GM12878 (cell line): ENCODE measurements around the gene ARHGAP19. TPM values are rescaled to one million over a fixed set of nuclear protein-coding genes. Genes with fewer than 3 reads are reported as not detected.

ENCODE experiments used
- ATAC-seq: fragments of 200-7000 bp; cut with Tn5 transposase; 3 replicates; pipeline ENCODE4 v1.9.1; 2020; ENCODE audit warnings: mild to moderate bottlenecking, moderate library complexity
- BruUV-seq: library from RNA; stranded (reverse); fragments of 400-500 nt; replicated peaks from 2 replicates; lab custom pipeline; 2021; lab: Mats Ljungman, UMichigan
- CTCF ChIA-PET: fragments of 300-600 bp; sonication (Branson Sonifier 250); formaldehyde crosslinking; extraction: SDS; loops from one replicate; lab custom pipeline; 2021; ENCODE audit warnings: inconsistent platforms; lab: Yijun Ruan, JAX
- POLR2A ChIA-PET: fragments of 350-600 bp; formaldehyde crosslinking; extraction: SDS; loops from one replicate; lab custom pipeline; 2021; ENCODE audit warnings: inconsistent platforms; lab: Charles Lee
- RAD21 ChIA-PET: fragments of 300-600 bp; sonication (Branson Sonifier 250); formaldehyde crosslinking; loops from one replicate; lab custom pipeline; 2023; ENCODE audit warnings: antibody characterized with exemption; ENCODE audit not compliant: unreplicated experiment; lab: Charles Lee
- SMC1A ChIA-PET: fragments of 300-600 bp; sonication (Branson Sonifier 250); formaldehyde crosslinking; loops from one replicate; lab custom pipeline; 2023; ENCODE audit not compliant: unreplicated experiment, uncharacterized antibody; lab: Charles Lee
- DNase-seq: peaks from one replicate; pipeline ENCODE4 v3.0.0-alpha.2; 2011; ENCODE audit warnings: low read depth, low spot score
- FAIRE-seq: peaks from 3 replicates; lab custom pipeline; 2011; peaks lifted over from hg19 to GRCh38; lab: Jason Lieb, UNC
- H2AFZ ChIP-seq: 2 replicates; pipeline ENCODE4 v1.6.0; 2011; ENCODE audit warnings: low read depth, low read length, control low read depth; ENCODE audit not compliant: control insufficient read depth
- H3K27ac ChIP-seq: 2 replicates; pipeline ENCODE4 v1.5.1; 2011; ENCODE audit warnings: control low read depth; ENCODE audit not compliant: control insufficient read depth, insufficient read depth
- H3K27me3 ChIP-seq, 2 experiments: replicated peaks in 1 of 2; 2 replicates each; pipeline versions ENCODE4 v1.6.0 to v1.6.1; 2011; ENCODE audit warnings: low read length in 1 of 2; ENCODE audit not compliant: control insufficient read depth in 2 of 2, insufficient read depth in 2 of 2
- H3K36me3 ChIP-seq, 2 experiments: 2 replicates each; pipeline ENCODE4 v1.5.1; 2011; ENCODE audit warnings: low read length in 1 of 2; ENCODE audit not compliant: control insufficient read depth in 2 of 2, insufficient read depth in 2 of 2
- H3K4me1 ChIP-seq: 2 replicates; pipeline ENCODE4 v1.6.1; 2011; ENCODE audit warnings: mild to moderate bottlenecking, low read length, moderate library complexity, mixed read lengths; ENCODE audit not compliant: control insufficient read depth, insufficient read depth
- H3K4me2 ChIP-seq: 2 replicates; pipeline ENCODE4 v1.6.0; 2011; ENCODE audit warnings: control low read depth; ENCODE audit not compliant: control insufficient read depth, insufficient read depth
- H3K4me3 ChIP-seq: fragments of 200-600 bp; sonication (generic); 2 replicates; pipeline ENCODE4 v1.5.1; 2016
- H3K79me2 ChIP-seq: 2 replicates; pipeline ENCODE4 v1.6.0; 2011; ENCODE audit warnings: low read length; ENCODE audit not compliant: control insufficient read depth, insufficient read depth
- H3K9ac ChIP-seq: 2 replicates; pipeline ENCODE4 v1.8.0; 2011; ENCODE audit warnings: low read length, control low read depth, mixed read lengths; ENCODE audit not compliant: control insufficient read depth, insufficient read depth
- H3K9me3 ChIP-seq: replicated peaks from 3 replicates; pipeline ENCODE4 v1.5.1; 2011; ENCODE audit warnings: mild to moderate bottlenecking, low read length; ENCODE audit not compliant: control insufficient read depth, insufficient read depth
- H4K20me1 ChIP-seq: 2 replicates; pipeline ENCODE4 v1.6.0; 2011; ENCODE audit not compliant: control insufficient read depth, insufficient read depth
- BRCA1 ChIP-seq: IDR thresholded peaks from 2 replicates; pipeline ENCODE4 v1.6.1; 2011; ENCODE audit warnings: low read depth, low read length, improper control_type of control experiment
- CUX1 ChIP-seq: IDR thresholded peaks from 2 replicates; pipeline ENCODE4 v1.6.1; 2012; ENCODE audit warnings: improper control_type of control experiment, low read depth, low read length; ENCODE audit not compliant: insufficient replicate concordance
- EZH2 ChIP-seq: IDR thresholded peaks from 2 replicates; pipeline ENCODE4 v1.6.1; 2012; ENCODE audit warnings: low read depth, mild to moderate bottlenecking, control low read depth, inconsistent platforms, low read length, borderline replicate concordance; ENCODE audit not compliant: control insufficient read depth
- GABPA ChIP-seq: IDR thresholded peaks from 2 replicates; pipeline ENCODE4 v1.6.1; 2014; ENCODE audit warnings: antibody characterized with exemption, low read depth, mild to moderate bottlenecking, inconsistent platforms
- GATAD2B ChIP-seq: fragments of 450-650 bp; conservative IDR thresholded peaks from 2 replicates; pipeline ENCODE4 v1.6.1; 2017; ENCODE audit warnings: low read depth, mild to moderate bottlenecking, moderate library complexity
- HDAC6 ChIP-seq: fragments of 200-600 bp; sonication (generic); IDR thresholded peaks from one replicate; pipeline ENCODE4 v1.8.0; 2017; ENCODE audit warnings: antibody characterized with exemption; ENCODE audit not compliant: unreplicated experiment
- KLF5 ChIP-seq: fragments of 450-650 bp; IDR thresholded peaks from 2 replicates; pipeline ENCODE4 v1.6.1; 2014; ENCODE audit warnings: mild to moderate bottlenecking; ENCODE audit not compliant: partially characterized antibody
- MTA3 ChIP-seq: IDR thresholded peaks from 2 replicates; pipeline ENCODE4 v1.6.1; 2012; ENCODE audit warnings: low read length, inconsistent platforms, borderline replicate concordance
- NBN ChIP-seq: fragments of 450-650 bp; IDR thresholded peaks from 2 replicates; pipeline ENCODE4 v1.6.1; 2016
- SPI1 ChIP-seq: IDR thresholded peaks from 2 replicates; pipeline ENCODE4 v1.6.1; 2011; ENCODE audit warnings: low read depth, mild to moderate bottlenecking, low read length, moderate library complexity, borderline replicate concordance; ENCODE audit not compliant: insufficient read depth
- SRF ChIP-seq, 2 experiments: IDR thresholded peaks; 2 replicates each; pipeline ENCODE4 v1.6.1; 2011; ENCODE audit warnings: low read depth in 2 of 2, low read length in 2 of 2, mild to moderate bottlenecking in 1 of 2, moderate library complexity in 1 of 2
- TBL1XR1 ChIP-seq: IDR thresholded peaks from 2 replicates; pipeline ENCODE4 v1.6.1; 2012; ENCODE audit warnings: low read depth, low read length, improper control_type of control experiment
- TCF12 ChIP-seq: IDR thresholded peaks from 2 replicates; pipeline ENCODE4 v1.6.1; 2011; ENCODE audit warnings: low read depth, mild to moderate bottlenecking, low read length
- WGBS: methylation state at CpG from one replicate; pipeline ENCODE4 v1.1.6; 2016; ENCODE audit warnings: low lambda C conversion rate; ENCODE audit not compliant: insufficient replicate concordance, insufficient coverage; ENCODE audit errors: missing lambda C conversion rate; 5-methylcytosine and 5-hydroxymethylcytosine counted together
- in situ Hi-C: fragments of 300-500 bp; cut with MboI; formaldehyde crosslinking; loops from 9 replicates; pipeline ENCODE4 v1.14.3; 2018; ENCODE audit warnings: mixed read lengths
- intact Hi-C: fragments of 100-400 bp; cut with micrococcal nuclease; formaldehyde crosslinking; loops from one replicate; pipeline ENCODE4 v1.14.2; 2022; ENCODE audit not compliant: unreplicated experiment
- polyA plus RNA-seq, 11 experiments: library from polyadenylated mRNA; depleted of rRNA in 4 of 11; unstranded in 6 of 11; stranded (reverse) in 5 of 11; fragments of >200 nt; fragmentation: Nextera tagmentation in 4 of 11; fragmentation: Illumina TruSeq in 1 of 11; extraction: Ambion mirVana in 4 of 11; extraction: Trizol in 1 of 11; gene quantifications; 1 replicate in 1 of 11; 2 replicates in 10 of 11; pipeline versions ENCODE4 v1.2.1 to v1.2.3, GENCODE V29; 2011 to 2016; ENCODE audit warnings: inconsistent platforms in 2 of 11, missing spikeins in 2 of 11, low read depth in 1 of 11
- total RNA-seq, 4 experiments: library from RNA; depleted of rRNA in 3 of 4; stranded (reverse); fragments of >200 nt in 3 of 4; fragmentation: Illumina TruSeq in 1 of 4; extraction: Trizol in 1 of 4; gene quantifications; 2 replicates each; pipeline versions ENCODE4 v1.2.1 to v1.2.3, GENCODE V29; 2013 to 2021
- TF ChIP-seq, protein P1 (sequence below): fragments of 450-650 bp; IDR thresholded peaks from 2 replicates; pipeline ENCODE4 v1.6.1; 2016; ENCODE audit warnings: mild to moderate bottlenecking

Gene ARHGAP19
- total and polyA plus RNA-seq, 10 of the 15 experiments (the other 5 are each of a cell fraction or from before 2014, with no cell fraction given), result 13.3 to 40.7 (median 22.6) TPM

GRCh38 chr10:97318772-97319651 lies 26.6 kb upstream of the ARHGAP19 start, which contains the start of gene FRAT1 (continued):
- no peak for TF ChIP-seq GABPA
- TF ChIP-seq CUX1, result no peak
- peak; percentile 27 for TF ChIP-seq HDAC6

DNA sequence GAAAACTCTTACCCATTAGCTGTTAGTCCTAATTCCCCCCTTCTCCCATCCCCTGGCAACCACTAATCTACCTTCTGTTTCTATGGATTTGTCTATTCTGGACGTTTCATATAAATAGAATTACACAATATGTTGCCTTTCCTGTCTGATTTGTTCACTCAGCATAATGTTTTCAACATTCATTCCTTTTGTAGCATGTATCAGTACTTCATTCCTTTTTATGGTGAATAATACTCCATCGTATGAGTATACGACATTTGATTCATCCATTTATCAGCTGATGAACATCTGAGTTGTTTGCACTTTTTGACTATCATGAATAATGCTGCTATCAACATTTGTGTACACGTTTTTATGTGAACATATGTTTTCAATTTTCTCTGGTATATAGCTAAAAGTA lies 22.2 kb upstream of the ARHGAP19 start:
- Histone ChIP-seq H3K4me1 (peaks cover 3% of the 10 kb centered on the region), H3K9me3 (no peaks in the 10 kb centered on the region), H3K4me3 (no peak overlapping the region), H3K79me2 (no peaks in the 10 kb centered on the region)
- 41% methylated on average over 4 of the region's 4 CpGs for WGBS
- RAD21 ChIA-PET, result no interaction called here
- TF ChIP-seq, protein P1, sequence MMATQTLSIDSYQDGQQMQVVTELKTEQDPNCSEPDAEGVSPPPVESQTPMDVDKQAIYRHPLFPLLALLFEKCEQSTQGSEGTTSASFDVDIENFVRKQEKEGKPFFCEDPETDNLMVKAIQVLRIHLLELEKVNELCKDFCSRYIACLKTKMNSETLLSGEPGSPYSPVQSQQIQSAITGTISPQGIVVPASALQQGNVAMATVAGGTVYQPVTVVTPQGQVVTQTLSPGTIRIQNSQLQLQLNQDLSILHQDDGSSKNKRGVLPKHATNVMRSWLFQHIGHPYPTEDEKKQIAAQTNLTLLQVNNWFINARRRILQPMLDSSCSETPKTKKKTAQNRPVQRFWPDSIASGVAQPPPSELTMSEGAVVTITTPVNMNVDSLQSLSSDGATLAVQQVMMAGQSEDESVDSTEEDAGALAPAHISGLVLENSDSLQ, result no peak
- no peak for TF ChIP-seq TBL1XR1
- TF ChIP-seq SRF (IDR thresholded peaks at IDR 0.05; ENCODE audit: low read depth in 2 of 2, low read length in 2 of 2), result no peak
- TF ChIP-seq GATAD2B, result no peak
- no peak for TF ChIP-seq NBN
- no peak for TF ChIP-seq SPI1
- TF ChIP-seq BRCA1, result no peak
- no peak for TF ChIP-seq EZH2
- TF ChIP-seq KLF5, result no peak
- no peak for TF ChIP-seq TCF12
- no peak for TF ChIP-seq HDAC6
- TF ChIP-seq MTA3, result no peak
- TF ChIP-seq, all 136 proteins: peak for 0
- ChIA-PET POLR2A (interaction anchor here (0.6 kb wide), 2 partner anchors 12 to 30 kb away, joined by 4 to 5 read pairs; no protein-coding TSS in a partner anchor), CTCF (interaction anchor here (1.5 kb wide), 1 partner anchor 36 kb away, joined by 4 read pairs; no protein-coding TSS in a partner anchor), SMC1A (interaction anchor here (1.2 kb wide), 1 partner anchor 18 kb away, joined by 3 read pairs; no protein-coding TSS in a partner anchor)
- DNase-seq (no peak), FAIRE-seq (no peak), ATAC-seq (no peak)
- Histone ChIP-seq H3K36me3 (no peaks in the 10 kb centered on the region), H3K27ac (no peak overlapping the region), H4K20me1 (no peaks in the 10 kb centered on the region), H3K27me3 (no peaks in the 10 kb centered on the region; a peak in 1 of 4 replicates), H3K9ac (no peak overlapping the region), H2AFZ (no peak overlapping the region), H3K4me2 (no peak overlapping the region)
- in situ Hi-C loops, result no loop called here
- BruUV-seq, result no TSS peak
- intact Hi-C loops, result no loop called here
